ENCODE results near the gene SNAPIN.

SNAPIN gene

DNA sequence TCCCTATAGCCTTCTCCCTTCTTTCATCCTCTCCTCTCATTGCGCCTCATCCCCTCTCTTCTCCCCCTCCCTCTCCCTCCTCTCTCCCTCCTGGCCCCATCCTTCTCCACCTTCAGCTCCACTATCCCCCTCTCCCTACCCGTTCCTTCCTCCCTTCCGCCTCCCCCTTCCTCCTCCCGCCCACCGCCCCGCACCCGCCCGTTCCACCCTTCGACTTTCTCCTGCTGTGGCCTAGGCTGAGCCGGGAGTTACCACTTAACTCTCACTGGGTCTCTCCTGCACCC is 21.6 kb downstream of the SNAPIN start:
- no peak for FAIRE-seq

DNA sequence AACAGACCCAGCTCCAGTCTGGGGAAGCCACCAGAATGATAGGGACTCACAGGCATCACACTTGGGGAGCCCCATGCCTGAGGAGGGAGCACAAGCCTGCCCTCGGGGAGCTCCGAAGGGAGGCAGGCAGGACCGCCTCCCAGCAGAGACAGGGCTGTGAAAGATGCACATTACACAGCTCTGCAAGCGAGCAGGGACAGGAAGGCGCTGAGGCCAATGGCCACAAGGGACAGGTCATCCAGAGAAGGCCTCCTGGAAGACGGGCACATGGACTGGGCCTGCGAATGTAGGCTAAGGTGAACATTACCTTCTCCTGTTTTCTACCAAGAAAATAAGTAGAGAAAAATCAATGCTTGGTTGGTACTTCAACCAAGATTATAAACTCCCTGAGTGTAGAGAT is 24.2 kb downstream of the SNAPIN start:
- FAIRE-seq = no peak

DNA sequence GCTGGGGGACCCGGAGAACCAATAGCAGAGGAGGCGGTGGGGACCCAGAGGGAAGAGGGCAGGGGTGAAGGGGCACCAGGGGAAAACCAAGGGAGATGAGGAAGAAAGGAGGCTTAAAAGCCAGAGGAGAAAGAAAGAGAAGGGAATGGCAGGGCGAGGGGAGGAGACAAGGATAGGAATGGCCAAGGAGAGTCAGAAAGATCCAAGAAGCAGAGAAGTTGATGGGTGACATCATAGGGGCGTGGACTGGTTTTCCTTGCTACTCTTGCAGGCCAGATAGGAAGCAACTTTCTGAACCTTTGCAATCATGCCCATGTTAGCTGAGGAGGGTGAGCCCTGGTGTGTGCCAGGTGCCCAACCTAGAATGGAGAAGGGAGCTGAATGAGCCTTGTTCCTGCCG is 25.4 kb downstream of the SNAPIN start:
- no peak for FAIRE-seq

DNA sequence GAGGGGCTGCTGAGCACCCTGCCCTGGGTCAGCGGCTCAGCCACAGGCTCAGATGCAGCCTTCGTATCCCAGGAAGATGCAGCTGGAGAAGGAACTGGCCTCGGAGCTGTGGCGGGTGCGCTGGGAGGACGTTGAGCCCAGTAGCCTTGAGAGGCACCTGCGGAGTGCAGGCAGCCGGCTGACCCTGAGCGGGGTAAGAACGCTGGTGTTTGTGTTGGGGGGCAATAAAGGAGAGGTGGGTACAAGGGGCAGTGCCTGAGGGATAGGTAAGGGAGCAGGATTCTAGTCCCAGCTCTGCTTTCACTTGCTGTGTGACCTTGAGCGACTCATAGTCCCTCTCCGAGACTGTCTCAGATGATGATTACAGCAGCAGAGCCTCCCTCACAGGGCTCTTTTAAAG is 26.4 kb downstream of the SNAPIN start:
- no peak for FAIRE-seq

DNA sequence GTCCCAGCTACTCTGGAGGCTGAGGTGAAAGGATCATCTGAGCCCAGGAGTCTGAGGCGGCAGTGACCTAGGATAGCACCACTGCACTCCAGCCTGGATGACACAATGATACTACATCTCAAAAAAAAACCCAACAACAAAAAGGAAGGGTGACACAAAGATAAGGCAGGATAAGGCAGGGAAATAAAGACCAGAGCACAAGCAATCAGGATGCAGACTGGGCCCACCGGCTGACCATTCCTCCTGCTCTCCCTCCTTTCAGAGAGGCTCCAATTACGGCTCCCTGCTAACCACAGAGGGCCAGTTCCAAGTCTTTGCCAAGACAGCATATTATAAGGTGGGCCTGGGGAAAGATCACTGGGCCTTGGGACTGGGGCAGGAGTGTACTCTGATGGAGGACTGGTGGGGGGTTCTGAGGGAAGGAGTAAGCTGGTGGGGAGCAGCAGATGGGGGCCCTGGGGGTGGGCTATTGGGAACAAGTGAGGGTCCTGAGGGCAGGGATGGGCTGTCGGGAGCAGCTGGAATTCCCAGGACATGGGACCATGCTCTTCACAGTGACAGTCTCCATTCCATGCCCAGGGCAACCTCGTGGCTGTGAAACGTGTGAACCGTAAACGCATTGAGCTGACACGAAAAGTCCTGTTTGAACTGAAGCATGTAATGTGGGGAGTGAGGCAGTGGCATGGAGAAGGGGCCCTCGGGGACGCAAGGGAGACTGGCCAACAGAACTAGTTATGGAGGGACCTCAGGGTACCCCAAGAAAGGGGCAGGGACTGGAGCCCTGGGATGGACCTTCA is 27.2 kb downstream of the SNAPIN start:
- FAIRE-seq = no peak

DNA sequence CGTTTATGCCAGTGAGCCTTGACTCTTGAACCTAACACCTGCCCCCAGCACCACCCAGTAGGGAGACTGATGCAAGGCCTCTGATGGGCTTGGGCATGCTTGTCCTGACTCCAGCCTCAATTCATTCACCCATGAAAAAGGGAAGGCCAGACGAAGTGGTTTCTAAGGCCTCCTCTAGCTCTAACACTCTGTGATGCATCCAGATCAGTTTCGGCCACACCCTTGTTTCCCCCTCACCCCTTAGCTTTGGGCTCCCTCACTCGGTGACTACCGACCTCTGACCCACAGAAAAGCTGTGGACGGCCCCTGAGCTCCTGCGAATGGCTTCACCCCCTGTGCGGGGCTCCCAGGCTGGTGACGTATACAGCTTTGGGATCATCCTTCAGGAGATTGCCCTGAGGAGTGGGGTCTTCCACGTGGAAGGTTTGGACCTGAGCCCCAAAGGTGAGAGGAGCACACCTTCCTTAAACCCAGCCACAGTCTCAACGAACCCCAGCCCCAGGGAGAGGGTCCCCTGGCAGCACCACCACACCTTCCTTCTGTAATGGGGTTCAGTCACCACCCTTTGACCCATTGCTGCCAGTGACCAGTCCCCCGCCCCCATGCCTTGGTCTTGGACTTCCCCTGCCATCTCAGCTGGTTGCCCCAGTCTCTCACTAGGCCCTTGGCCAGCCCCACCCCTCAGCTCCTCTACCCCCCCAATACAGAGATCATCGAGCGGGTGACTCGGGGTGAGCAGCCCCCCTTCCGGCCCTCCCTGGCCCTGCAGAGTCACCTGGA is 29.0 kb downstream of the SNAPIN start:
- no peak for FAIRE-seq

DNA sequence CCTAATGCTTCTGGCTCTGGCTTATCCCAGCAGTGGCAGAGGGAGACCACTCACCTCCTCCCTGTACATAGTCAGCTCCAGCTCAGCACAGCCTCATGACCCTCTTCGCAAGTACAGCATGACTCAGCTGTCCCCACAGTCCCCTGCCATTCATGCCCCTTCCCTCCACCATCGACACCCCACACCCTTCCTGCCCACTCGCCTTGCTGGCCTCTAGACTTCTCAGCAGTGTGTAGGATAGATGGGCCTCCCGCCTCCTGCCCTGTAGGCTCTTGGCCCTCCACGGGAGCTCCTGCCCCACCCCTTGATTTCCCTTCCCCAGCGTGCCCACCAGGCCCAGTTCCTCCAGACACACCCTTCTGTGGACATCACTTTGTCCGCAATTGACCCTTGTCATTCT is 29.8 kb downstream of the SNAPIN start:
- FAIRE-seq = no peak

DNA sequence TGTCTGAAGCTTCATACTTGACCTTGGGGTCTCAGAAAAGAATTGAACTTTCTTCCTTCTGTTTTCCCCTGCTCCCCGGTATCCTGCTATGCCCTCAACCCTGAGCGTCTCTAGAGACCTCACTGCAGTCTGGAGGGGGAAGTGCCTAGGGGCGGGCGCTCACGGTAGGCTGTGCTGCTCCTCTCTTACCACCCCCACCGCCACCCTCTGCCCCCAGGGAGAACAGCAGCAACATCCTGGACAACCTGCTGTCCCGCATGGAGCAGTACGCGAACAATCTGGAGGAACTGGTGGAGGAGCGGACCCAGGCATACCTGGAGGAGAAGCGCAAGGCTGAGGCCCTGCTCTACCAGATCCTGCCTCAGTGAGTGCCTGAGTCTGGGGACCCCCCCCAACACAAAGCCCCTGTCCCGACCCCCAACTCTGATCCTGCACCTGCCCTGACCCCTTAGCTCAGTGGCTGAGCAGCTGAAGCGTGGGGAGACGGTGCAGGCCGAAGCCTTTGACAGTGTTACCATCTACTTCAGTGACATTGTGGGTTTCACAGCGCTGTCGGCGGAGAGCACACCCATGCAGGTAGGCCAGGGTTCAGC is 30.3 kb downstream of the SNAPIN start:
- FAIRE-seq = no peak

DNA sequence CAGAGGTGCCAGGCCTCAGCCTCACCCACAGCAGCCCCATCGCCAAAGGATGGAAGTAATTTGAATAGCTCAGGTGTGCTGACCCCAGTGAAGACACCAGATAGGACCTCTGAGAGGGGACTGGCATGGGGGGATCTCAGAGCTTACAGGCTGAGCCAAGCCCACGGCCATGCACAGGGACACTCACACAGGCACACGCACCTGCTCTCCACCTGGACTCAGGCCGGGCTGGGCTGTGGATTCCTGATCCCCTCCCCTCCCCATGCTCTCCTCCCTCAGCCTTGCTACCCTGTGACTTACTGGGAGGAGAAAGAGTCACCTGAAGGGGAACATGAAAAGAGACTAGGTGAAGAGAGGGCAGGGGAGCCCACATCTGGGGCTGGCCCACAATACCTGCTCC is 35.0 kb downstream of the SNAPIN start:
- FAIRE-seq = no peak

DNA sequence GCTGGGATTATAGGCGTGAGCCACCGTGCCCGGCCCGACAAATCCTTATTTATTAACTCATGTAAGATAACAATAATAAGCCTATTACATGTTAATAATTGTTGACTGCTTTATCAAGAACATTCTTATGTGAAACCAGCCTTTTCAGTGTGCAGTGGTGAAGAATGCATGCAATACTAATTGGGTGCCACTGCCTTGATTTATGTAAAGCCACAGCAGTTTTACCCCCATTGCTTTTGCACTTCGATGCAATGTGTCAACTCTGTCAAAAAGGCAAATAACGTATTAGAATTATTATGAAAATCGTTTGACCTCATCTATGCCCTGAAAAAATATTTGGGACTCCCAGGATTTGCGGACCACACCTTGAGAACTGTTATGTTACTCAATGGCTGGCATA is 38.2 kb downstream of the SNAPIN start:
- FAIRE-seq = no peak

DNA sequence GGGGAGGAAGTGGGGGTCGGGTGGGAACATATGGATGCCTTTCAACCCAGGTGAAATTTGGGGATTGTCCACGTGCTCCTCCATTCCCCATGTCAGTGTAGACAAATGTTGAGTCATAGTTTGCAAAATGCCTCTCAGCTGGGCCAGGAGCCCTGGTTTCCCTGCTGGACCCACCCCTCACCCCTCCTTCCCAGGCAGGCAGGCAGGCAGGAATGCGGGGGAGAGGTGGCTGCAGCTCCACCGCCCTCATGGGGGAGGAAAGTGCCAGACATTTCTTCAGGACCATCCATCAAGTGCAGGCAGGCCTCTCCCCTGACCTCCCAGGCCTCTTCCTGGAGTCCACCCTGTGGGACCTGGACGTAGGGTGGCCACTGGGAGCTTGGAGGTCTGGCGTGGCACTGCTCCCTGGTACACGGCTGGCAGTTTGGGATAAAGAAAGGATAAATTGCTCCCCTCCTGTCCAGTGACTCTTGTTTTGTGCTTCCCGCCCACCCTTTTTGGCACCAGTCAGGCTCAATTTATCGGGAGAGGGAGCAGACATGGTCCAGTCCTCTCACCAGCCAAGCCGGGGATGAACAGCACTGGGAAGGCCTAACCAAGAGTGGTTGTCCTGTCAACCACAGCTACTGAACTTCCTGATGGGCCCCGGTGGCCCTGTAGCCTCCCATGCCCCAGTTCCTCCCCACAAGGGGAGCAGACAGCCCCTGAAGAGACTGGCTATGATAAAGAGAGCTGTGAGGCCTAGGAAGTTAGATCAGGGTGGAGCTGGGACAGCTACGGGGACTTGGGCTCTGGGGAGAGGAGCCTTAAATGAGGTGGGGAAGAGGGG is 38.9 kb downstream of the SNAPIN start:
- FAIRE-seq = no peak

DNA sequence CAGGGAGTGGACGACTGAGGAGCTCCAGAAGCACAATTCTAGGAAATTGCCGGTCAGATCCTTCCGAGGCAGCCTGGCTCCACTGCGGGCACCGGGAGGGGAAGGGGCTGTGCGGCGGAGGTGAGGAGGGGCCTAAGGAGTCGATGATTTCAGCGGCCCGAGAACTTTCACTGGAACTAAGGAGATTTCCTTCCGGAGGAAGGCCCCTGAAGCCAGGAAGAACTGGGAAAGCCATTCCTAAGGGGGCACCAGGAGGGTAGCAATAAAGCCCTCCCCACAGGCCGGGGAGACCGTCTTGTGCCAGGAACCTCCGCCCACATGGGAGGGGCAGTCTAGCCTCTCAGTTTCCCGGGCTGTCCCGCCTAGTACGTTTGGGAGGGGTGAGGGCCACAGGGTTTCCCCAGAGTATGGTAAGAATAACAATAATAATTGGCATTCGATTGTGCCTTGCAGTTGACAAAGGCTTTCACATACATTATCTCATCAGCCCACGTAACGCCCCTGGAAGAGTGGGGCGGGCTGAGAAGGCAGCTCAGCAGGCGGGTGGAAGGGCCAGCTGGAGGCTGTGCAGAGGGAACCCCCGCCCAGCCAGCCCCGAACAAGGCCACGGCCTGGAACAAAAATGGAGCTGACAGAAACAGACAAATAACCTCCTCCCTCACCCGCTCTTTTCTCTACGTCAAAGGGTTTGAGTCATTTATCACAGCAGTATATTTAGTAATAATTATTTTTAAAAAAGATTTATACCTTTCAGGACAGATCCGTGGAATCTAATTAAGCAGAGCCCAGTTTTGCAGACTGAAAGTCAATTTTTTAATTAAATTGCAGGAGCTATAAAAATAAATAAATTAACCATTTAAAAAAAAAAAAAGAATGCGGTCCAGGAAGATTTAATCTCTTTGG is 39.8 kb downstream of the SNAPIN start:
- no peak for FAIRE-seq

DNA sequence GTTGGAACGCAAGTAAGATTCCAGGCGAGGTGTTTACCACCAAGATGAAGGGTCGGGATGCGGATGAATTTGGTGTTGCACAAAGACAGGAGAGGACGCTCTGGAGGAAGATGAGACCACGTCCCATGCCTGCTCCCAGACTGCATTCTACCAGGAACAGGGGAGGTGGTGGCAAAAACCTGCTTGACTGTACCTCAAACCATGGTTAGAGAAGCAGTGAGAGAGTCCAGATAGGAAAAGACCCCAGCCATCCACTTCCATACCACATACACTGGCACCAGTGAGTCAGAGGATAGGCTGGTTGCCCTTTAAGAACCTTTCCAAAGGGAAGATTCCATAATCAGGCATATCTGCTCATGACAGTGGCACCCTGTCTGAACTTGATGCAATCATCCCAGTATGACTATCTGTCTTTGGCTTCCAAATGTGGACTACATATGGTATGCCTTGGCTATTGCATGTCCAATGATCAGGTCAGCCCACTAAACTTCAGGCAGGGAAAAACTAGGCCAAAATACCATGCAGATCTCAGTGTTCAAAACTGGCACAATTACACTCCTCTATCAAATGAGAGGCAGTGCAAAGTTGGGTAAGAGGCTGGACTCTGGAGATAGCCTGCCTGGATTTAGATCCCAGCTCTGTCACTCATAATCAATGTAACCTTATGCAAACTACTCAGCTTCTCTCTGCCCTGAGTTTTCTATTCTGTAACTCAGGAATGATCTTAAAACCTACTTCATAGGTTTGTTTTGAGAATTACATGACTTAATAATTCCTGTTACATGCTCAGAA is 40.6 kb downstream of the SNAPIN start:
- no peak for FAIRE-seq

DNA sequence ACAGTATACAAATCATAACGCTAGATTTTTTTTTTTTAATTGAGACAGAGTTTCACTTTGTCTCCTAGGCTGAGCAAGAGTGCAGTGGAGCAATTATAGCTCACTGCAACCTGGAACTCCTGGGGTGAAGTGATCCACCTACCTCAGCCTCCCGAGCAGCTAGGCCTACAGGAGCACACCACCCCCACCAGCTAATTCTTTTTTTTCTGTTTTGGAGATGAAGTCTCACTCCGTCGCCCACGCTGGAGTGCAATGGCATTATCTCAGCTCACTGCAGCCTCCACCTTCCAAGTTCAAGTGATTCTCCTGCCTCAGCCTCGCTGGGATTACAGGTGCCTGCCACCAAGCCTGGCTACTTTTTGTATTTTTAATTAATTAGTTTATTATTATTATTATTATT is 41.3 kb downstream of the SNAPIN start:
- FAIRE-seq = no peak

DNA sequence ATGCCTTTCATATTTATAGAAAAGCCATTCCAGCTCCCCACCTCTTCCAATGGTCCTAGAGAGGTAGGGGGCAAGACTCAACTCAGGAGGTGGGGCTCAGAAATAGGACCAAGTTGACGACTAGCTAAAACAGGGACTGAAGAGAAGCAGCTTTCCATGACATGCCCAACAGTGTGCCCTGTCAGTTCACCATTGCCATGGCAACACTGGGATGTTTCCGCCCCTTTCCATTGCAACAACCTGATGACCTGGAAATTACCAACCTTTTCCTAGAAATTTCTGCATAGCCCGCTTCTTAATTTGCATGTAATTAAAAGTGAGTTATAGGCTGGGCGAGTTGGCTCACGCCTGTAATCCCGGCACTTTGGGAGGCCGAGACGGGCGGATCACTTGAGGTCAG is 47.0 kb downstream of the SNAPIN start:
- FAIRE-seq = no peak

DNA sequence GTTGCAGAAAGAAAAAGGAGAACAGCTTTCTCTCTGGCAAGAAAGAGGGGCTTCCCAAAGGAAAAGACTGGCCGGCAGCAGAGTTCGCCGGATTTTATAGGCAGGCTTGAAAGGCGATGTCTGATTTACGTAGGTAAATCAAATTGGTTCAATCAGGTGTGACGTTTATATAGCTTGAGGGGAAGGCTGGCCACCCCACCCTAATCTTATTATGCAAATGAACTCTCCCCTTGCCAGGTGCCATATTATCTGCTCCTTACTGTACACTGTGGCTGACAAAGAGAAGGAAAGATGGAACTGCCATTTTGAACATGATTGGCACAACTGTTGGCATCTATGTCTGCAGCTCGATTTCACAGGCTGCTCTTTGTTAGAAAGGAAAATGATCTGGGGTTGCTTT is 52.5 kb downstream of the SNAPIN start:
- FAIRE-seq = no peak
